OCI-LY1 (cell line): ENCODE measurements around the gene MACROH2A2.

ENCODE experiments used
- EZH2 ChIP-seq: fragments of 200-600 bp; sonication (generic), shearing (Covaris generic); IDR thresholded peaks from 2 replicates; pipeline ENCODE4 v1.8.0; 2017; ENCODE audit warnings: borderline replicate concordance, mixed run types, mild to moderate bottlenecking, antibody characterized with exemption, low read length, moderate library complexity, mixed read lengths
- TF ChIP-seq, protein P1 (sequence below): fragments of 200-600 bp; sonication (generic), shearing (Covaris generic); IDR thresholded peaks from 2 replicates; pipeline ENCODE4 v1.5.1; 2017; ENCODE audit warnings: mild to moderate bottlenecking, antibody characterized with exemption, low read length, moderate library complexity, mixed read lengths

DNA sequence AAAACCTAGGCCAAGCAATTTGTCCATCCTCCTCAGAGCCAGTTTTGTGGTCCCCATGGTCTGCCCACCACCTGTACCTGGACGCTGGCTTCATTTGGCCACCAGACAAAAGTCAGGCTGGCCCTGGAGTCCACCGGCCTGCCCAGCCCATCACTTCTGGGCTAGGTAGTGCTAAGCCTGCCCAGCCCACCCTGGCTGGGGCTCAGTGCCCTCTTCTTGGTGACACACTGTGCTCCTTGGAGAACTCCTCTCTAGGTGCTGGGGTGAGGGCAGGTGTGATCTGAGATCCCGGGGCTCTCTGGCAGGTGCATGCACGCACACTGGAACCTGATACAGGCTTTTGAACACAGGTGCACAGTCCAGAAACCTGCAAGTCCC is 78.9 kb downstream of the MACROH2A2 start:
- TF ChIP-seq, protein P1, sequence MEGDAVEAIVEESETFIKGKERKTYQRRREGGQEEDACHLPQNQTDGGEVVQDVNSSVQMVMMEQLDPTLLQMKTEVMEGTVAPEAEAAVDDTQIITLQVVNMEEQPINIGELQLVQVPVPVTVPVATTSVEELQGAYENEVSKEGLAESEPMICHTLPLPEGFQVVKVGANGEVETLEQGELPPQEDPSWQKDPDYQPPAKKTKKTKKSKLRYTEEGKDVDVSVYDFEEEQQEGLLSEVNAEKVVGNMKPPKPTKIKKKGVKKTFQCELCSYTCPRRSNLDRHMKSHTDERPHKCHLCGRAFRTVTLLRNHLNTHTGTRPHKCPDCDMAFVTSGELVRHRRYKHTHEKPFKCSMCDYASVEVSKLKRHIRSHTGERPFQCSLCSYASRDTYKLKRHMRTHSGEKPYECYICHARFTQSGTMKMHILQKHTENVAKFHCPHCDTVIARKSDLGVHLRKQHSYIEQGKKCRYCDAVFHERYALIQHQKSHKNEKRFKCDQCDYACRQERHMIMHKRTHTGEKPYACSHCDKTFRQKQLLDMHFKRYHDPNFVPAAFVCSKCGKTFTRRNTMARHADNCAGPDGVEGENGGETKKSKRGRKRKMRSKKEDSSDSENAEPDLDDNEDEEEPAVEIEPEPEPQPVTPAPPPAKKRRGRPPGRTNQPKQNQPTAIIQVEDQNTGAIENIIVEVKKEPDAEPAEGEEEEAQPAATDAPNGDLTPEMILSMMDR = no peak
- no peak for TF ChIP-seq EZH2
